Upper lobe of right lung (tissue), 1 donor: ENCODE results near the gene SNAI1. TPM values are rescaled to one million over a fixed set of nuclear protein-coding genes. Genes with fewer than 3 reads are reported as not detected.

Source experiments
- ATAC-seq: fragments of 200-7000 bp; cut with Tn5 transposase; one replicate; pipeline ENCODE4 v1.9.1; 2020; ENCODE audit warnings: mild to moderate bottlenecking, moderate library complexity
- DNase-seq: peaks from one replicate; pipeline ENCODE4 v3.0.0-alpha.2; 2020
- H3K27ac ChIP-seq: fragments of 200-600 bp; one replicate; pipeline ENCODE4 v1.8.0; 2022
- H3K27me3 ChIP-seq: fragments of 200-600 bp; one replicate; pipeline ENCODE4 v1.8.0; 2022; ENCODE audit warnings: mild to moderate bottlenecking
- H3K36me3 ChIP-seq: fragments of 200-600 bp; one replicate; pipeline ENCODE4 v1.8.0; 2022
- H3K4me1 ChIP-seq: fragments of 200-600 bp; one replicate; pipeline ENCODE4 v1.8.0; 2022
- H3K4me3 ChIP-seq: fragments of 200-600 bp; one replicate; pipeline ENCODE4 v1.8.0; 2022; ENCODE audit warnings: mild to moderate bottlenecking
- H3K9me3 ChIP-seq: fragments of 200-600 bp; one replicate; pipeline ENCODE4 v1.8.0; 2022
- CTCF ChIP-seq: fragments of 200-600 bp; IDR thresholded peaks from one replicate; pipeline ENCODE4 v1.8.0; 2022; ENCODE audit warnings: antibody characterized with exemption
- intact Hi-C: fragments of 100-400 bp; cut with DNase I; formaldehyde crosslinking; loops from one replicate; pipeline ENCODE4 v1.11.0; 2022
- long read RNA-seq: library from polyadenylated mRNA; unstranded; transcript quantifications from one replicate; pipeline ENCODE4 v2.0.0, GENCODE V29; 2021
- total RNA-seq: library from RNA; stranded (reverse); fragmentation: NEBNext Ultra II Directional; extraction: Animal tissue kit (Norgen Biotek cat#: 25700); gene quantifications from one replicate; pipeline ENCODE4 v1.2.1, GENCODE V29; 2021
- donor health status: DM: no; HTN: yes; CAD: no; lungs with severe emphysema.

SNAI1 gene
- 10.6 TPM for total RNA-seq
- long read RNA-seq, partial matches to known transcripts: 0 of 2 reads
- long read RNA-seq, other reads (novel, unspliced or antisense): 1 of 2 reads

GRCh38 chr20:49982346-49983122 is at the start of gene SNAI1:
SNAI1 (plus strand) TSS chr20:49982980; CDS start chr20:49983060, 80 bp downstream.
- DNase-seq (peak; percentile 92), ATAC-seq (peak; percentile 93)
- Histone ChIP-seq H3K4me3 (peak within 1 kb of the TSS; percentile 59), H3K36me3 (no peaks in the 10 kb centered on the region), H3K27me3 (no peaks in the 10 kb centered on the region), H3K9me3 (no peaks in the 10 kb centered on the region), H3K4me1 (peaks cover 40% of the 10 kb centered on the region), H3K27ac (peak within 1 kb of the TSS; percentile 70)
- intact Hi-C loops: no loop called here
- peak; percentile 51 for TF ChIP-seq CTCF

DNA sequence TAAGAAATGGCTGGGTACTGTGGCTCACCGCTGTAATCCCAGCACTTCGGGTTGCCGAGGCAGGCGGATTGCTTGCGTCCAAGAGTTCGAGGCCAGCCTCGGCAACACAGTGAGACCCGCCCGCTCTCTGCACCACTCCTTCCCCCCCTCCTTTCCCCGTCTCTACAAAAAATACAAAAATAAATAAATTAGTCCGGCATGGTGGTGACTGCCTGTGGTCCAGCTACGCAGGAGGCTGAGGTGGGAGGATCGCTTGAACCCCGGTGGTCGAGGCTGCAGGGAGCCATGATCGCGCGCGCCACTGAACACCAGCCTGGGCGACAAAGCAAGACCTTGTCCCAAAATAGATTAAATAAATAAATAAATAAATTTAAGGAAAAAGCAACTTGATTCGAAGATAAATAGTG is 47.0 kb upstream of the SNAI1 start:
- intact Hi-C loops: no loop called here
- ATAC-seq (no peak), DNase-seq (no peak)
- peaks cover 16% of the 10 kb centered on the region for H3K36me3 ChIP-seq
- no peak for TF ChIP-seq CTCF
- no peaks in the 10 kb centered on the region for H3K27me3 ChIP-seq
- H3K4me3 ChIP-seq: peak overlapping the region; percentile 97
- no peaks in the 10 kb centered on the region for H3K9me3 ChIP-seq
- H3K4me1 ChIP-seq: peaks cover 28% of the 10 kb centered on the region
- no peak overlapping the region for H3K27ac ChIP-seq

DNA sequence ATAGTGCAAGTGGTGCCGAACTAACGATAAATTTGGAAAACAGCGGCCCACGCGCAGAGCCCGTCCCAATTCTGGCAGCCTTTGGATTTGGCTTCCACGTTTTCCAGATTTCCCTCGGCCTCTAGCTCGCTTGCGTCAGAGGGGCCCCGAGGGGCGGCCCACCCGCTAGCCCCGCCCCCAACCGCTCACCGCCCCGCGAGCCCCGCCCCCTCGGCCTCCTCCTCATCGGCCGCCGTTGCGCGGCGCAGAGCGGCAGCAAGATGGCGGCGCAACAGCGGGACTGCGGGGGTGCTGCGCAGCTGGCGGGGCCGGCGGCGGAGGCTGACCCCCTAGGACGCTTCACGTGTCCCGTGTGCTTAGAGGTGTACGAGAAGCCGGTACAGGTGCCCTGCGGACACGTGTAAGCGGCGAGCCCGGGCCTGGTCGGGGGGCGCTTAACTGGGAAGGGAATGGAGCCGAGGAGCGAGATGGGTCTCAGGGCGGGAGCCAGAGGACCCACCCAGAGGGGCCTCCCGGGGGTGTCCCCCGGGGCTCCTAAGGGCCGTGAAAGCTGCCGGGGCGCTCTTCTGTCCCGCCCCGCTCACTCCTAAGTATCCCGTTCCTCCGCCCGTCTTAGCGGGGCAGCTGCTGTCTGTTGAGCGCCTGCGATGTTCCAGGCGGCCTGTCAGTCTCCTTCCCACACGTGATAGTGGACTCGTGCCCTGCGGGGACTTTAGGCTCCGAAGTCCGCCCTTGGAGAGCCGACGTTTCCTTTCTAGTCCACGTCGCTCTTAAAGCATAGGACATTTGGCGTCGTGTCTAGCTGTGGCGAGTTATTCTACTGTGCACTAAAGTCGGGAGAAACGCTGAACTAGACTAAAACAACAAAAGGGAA is 46.4 kb upstream of the SNAI1 start, which contains the start of gene RNF114:
RNF114 (plus strand) TSS at position 245 of the 874 bp plus-strand sequence; CDS start at position 261, 16 bp downstream.
- H3K9me3 ChIP-seq: no peaks in the 10 kb centered on the region
- no peaks in the 10 kb centered on the region for H3K27me3 ChIP-seq
- TF ChIP-seq CTCF: no peak
- H3K4me3 ChIP-seq: peak within 1 kb of the TSS; percentile 97
- peak; percentile 94 for DNase-seq
- intact Hi-C loops: no loop called here
- H3K36me3 ChIP-seq: peaks cover 23% of the 10 kb centered on the region
- peaks cover 28% of the 10 kb centered on the region for H3K4me1 ChIP-seq
- peak; percentile 98 for ATAC-seq
- peak within 1 kb of the TSS; percentile 94 for H3K27ac ChIP-seq

DNA sequence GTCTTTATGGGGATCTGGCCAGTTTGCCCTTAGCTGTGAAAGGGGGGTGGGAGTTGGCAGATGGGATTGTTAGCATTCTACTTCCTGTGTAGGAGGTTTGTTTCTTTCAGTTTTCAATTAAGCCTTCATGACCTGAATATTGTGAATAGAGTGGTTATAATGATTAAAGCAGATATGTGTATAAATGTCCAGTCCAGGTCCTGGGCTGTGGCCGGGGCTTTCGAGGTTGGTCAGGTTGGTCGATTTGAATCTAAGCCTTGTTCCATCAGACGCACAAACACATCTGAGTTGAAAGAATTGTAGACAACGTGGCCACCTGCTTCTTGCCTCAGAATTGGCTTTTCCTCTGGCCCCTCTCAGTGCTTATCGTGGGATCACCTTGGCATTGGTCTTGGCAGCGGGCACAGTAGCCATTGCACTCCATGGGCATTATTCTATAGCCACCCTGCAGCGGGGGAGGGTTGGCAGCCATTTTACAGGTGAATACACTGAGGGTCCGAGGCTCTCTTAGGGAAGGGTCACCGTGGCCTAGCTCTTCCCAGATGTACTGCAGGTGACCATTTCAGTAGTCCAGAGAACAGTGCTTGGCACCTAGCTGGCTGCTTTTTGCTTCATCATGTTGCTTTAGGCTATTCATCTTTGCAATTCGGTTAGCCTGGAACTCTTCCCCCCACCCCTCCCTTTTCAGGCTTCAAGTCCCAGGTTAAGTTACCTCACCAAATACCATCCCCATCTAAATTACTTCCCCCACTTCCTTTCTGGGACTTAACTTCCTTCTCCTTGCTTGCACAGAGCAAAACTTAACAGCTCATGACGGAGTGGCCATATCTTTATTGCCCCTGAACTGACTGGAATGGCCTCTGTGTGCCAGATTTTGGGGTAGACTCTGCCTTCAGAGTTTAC is 45.5 kb upstream of the SNAI1 start:
- TF ChIP-seq CTCF: no peak
- intact Hi-C loops: no loop called here
- Histone ChIP-seq H3K9me3 (no peaks in the 10 kb centered on the region), H3K4me3 (peak overlapping the region; percentile 97), H3K27ac (peak overlapping the region; percentile 94), H3K36me3 (peaks cover 31% of the 10 kb centered on the region), H3K27me3 (no peaks in the 10 kb centered on the region), H3K4me1 (peaks cover 31% of the 10 kb centered on the region)
- DNase-seq: peak; percentile 60
- ATAC-seq: peak; percentile 30
